Stimulated activated CD8-positive, alpha-beta memory T cell treated with anti-CD3 and anti-CD28 coated beads, Interleukin-4, amount 100 ng/mL, for 48 hours (primary cell): ENCODE results near the gene ZNF70.
A peak's percentile ranks its signal among the peaks of the same experiment; 100 is the strongest.
"Not testable (repeated sequence)": the region's sequence is repeated elsewhere in the genome, so short reads cannot be mapped to it uniquely, and the experiment has no call there.

Source experiments
- DNase-seq: peaks from one replicate; pipeline ENCODE4 v3.0.0-alpha.2; 2020

ZNF70 gene

GRCh38 chr22:23755711-23756110 is 4.8 kb upstream of the ZNF70 start:
- no peak for DNase-seq

DNA sequence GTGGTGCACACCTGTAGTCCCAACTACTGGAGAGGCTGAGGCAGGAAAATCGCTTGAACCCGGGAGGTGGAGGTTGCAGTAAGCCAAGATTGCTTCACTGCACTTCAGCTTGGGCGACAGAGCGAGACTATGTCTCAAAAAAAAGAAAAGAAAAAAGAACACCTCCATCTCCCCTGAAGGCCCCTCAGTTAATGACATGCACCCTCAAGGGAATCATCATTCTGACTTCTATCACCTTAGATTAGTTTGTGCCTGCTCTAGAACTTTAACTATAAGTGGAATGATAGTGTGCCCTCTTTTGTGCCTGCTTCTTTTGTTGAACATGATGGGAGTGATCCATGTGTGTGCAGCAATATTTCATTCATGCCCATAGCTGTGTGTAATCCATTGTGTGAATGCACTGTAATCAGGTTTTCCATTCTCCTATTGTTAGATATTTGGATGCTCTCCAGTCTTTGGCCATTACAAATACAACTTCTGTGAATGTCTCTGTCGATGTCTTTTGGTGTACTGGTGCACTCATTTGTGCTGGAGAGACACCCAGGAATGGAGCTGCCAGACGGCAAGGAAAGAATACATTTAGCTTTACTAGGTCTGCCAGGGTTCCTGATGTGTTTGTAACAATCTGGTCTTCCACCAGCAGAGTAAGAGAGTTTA is 4.2 kb upstream of the ZNF70 start:
- DNase-seq = no peak

DNA sequence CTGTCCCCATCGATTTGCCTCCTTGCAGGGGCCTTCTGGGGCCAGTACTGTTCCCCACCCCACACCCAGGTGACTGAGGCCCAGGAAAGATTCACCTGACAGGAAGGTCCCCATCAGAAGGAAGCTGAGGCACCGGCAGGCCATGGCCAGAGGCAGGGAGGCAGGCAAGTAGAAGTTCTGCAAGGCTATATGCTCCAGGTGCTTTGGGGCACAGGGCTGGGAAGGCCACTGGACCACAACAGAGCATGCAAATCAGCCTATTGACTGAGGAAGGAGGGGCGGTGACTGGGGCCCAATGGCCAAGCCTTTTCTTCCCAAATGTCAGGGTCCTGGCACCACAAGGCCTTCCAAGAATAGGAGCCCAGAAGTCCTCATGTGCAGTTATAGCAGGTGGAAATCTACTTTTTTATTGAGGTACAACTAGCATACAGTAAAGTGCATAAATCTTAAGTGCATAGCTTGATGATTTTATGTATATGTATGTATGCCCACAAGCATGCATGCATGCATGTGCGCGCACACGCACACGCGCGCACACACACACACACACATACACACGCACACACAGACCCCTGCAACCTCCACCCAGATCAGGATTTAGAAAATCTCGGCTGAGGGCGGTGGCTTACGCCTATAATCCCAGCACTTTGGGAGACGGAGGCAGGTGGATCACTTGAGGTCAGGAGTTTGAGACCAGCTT is 3.5 kb upstream of the ZNF70 start, which contains the start of gene VPREB3:
Gene VPREB3 (minus strand): TSS at position 206 of the 700 bp plus-strand sequence. CDS start 62 bp downstream, at position 144.
- no peak for DNase-seq

GRCh38 chr22:23753385-23753784 is 2.5 kb upstream of the ZNF70 start:
- DNase-seq = no peak

DNA sequence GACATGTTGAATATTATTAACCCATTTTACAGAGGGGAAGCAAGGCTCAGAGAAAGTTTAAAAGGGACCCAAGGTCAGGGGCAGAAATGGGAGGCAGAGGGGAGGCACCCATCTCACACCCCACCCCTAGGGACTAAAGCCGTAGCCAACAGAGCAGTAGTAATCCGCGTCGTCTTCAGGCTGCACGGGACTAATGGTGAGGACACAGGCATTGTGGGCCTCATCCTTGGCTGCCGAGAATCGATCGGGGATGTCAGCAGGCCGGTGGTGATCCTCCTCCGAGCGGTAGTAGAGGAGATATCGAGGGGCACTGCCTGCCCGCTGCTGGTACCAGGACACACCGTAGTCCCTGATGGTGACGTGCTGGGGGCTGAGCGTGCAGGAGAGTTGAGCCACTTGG is 1.8 kb upstream of the ZNF70 start:
- no peak for DNase-seq

DNA sequence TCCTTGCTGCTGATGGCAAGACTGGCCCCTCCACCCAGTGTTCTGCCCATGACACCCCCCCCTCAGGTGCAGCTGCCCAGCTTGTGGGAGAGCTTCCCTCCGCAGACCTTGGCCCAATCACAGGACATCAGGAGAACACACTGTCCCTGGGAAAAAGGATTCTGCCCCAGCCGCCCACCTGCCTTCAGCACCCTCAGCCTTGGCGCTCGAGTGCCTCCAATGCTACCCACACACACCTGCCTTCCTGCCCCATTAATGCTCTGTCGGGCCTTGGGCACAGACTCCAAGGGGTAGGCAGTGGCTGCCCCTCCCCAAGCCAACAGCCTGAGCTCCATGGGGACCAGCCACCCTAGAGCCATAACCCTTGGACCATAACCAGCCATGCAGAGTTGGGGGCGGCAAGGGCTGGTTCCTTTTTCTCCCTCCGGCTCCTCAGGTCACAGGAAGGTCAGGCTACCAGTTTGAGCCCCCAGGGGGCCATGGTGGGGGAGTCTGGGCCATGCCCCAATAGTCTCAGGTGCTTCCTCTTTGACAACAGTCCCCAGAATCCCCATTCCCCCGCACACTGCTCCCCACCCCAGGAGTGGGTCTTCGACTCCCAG is 1.3 kb upstream of the ZNF70 start:
- DNase-seq = no peak

- DNase-seq = no peak
These were observed 607 bp upstream of the ZNF70 start for GRCh38 chr22:23751441-23751996.

- DNase-seq = no peak
These were observed 572 bp downstream of the ZNF70 start for GRCh38 chr22:23750367-23750713.

- DNase-seq = no peak
These were observed 1.0 kb downstream of the ZNF70 start for GRCh38 chr22:23749841-23750301.

- no peak for DNase-seq
These were observed 5.1 kb downstream of the ZNF70 start for GRCh38 chr22:23745791-23746190.

DNA sequence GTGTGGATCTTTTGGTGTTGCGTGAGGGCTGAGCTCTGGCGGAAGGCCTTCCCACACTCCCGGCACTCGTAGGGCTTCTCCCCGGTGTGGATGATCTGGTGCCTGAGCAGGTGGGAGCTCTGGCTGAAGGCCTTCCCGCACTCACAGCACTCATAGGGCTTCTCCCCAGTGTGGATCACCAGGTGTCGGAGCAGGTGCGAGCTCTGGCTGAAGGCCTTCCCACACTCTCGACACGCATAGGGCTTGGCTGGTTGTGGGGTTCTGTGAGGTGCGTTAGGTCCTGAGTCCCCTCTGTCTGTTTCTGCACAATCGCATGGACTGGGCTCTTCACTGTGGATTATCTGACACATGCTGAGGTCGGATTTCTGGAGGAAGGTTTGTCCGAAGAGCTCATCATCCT is 6.4 kb downstream of the ZNF70 start:
- no peak for DNase-seq

- DNase-seq = no peak
These were observed 6.9 kb downstream of the ZNF70 start for GRCh38 chr22:23744001-23744400.

DNA sequence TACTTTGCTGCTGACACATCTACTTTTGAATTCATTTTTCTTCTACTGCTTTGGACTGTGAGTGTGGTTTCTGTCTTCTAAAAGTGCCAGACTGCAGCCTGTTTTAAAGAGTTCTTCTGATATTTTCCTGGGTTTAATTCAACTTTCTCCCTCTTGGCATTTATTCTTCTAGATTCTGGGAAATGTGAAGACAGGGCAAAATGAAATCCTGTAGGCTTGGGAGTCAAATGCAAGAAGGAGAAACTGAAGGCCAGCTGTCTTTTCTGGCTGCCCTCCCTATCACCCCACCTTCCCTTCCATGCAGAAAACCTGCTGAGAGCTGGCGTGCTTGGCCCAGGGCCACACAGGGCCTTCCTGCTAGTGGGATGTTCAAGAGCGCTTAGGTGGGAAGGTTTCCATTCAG is 7.6 kb downstream of the ZNF70 start:
- DNase-seq = no peak

GRCh38 chr22:23742505-23743264 is 8.2 kb downstream of the ZNF70 start:
- DNase-seq = no peak

GRCh38 chr22:23737696-23738095 is 13.2 kb downstream of the ZNF70 start:
- no peak for DNase-seq

DNA sequence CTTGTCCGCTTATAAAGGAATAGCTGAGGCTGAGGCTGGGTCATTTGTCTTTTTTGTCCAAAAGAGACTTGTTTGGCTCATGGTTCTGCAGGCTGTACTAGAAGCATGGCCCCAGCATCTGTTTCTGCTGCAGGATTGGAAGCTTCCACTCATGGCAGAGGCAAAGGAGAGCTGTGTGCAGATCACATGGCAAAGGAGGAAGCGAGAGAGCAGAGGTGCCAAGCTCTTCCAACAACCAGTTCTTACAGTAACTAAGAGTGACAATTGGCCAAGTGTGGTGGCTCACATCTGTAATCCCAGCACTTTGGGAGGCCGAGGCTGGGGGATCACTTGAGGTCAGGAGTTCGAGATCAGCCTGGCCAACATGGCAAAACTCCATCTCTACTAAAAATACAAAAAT is 22.8 kb downstream of the ZNF70 start:
- not testable (repeated sequence) for DNase-seq

GRCh38 chr22:23722724-23723123 is 28.2 kb downstream of the ZNF70 start:
- DNase-seq = no peak

GRCh38 chr22:23722160-23722559 is 28.8 kb downstream of the ZNF70 start:
- no peak for DNase-seq

GRCh38 chr22:23720855-23721254 is 30.1 kb downstream of the ZNF70 start:
- DNase-seq = no peak

DNA sequence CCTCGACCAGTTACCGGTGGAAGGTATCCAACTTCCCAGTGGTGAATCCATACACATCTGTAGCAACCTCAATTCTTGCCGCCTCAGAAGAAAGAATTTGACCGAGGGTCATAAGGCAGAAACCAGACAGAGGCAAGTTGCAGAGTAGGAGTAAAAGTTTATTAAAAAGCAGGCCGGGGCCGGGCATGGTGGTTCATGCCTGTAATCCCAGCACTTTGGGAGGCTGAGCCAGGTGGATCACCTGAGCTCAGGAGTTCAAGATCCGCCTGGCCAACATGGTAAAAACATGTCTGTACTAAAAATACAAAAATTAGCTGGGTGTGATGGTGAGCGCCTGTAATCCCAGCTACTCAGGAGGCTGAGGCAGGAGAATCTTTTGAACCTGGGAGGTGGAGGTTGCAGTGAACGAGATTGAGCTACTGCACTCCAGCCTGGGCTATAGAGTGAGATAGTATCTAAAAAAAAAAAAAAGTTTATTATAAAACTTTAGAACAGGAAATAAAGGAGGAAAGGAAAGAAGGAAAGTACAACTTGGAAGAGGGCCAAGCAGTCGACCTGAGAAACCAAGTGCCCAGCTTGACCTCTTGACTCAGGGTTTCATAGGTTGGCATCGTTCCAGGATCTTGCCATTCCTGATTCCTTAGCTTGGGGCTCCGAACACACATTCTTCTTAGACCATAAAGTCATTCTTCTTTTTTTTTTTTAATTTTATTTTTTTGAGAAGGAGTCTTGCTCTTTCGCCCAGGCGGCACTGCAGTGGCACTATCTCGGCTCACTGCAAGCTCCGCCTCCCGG is 32.3 kb downstream of the ZNF70 start:
- DNase-seq = no peak

- DNase-seq = peak; percentile 90
These were observed 33.8 kb downstream of the ZNF70 start for GRCh38 chr22:23716811-23717801.
